ENCODE results near the gene RGS4. TPM values are rescaled to one million over a fixed set of nuclear protein-coding genes. Genes with fewer than 3 reads are reported as not detected.

The RGS4 gene
- total RNA-seq (2021) (not detected in 2 replicates), Bru-seq, nascent RNA (percentile 26 among the genes with signal in this experiment), BruChase-seq, experiment 1, labeled RNA remaining after a 2-hour chase (percentile 13 among the genes with signal in this experiment), BruChase-seq, experiment 2, labeled RNA remaining after a 6-hour chase (percentile 22 among the genes with signal in this experiment)
- long read RNA-seq, result 0 reads

DNA sequence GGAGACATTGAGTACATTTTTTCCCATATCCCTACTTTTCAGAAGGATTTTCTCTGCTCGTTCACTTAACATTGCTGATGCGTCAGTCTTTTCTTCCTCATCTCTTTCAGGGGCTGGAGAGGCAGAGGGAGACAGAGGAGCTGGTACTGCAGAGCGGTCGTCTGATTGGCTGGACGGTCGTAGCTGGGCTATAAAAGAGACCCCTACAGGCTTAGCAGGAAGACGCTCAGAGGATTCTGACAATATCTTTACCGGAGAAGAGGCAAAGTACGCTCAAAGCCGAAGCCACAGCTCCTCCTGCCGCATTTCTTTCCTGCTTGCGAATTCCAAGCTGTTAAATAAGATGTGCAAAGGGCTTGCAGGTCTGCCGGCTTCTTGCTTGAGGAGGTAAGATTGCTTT lies at the start of gene RGS4:
TSS of gene RGS4 (plus strand) at position 220 of the 400 bp plus-strand sequence. CDS start at position 344, 124 bp downstream.
- Histone ChIP-seq H3K4me1 (replicated peaks; ENCODE audit: insufficient read depth) (no peaks in the 10 kb centered on the region), H3K9me3 (ENCODE audit: insufficient read depth, low read depth) (no peaks in the 10 kb centered on the region), H3F3A (ENCODE audit: insufficient read depth, low read depth) (no peaks in the 10 kb centered on the region), H3K27me3 (ENCODE audit: insufficient read depth, low read depth) (no peaks in the 10 kb centered on the region), H3K4me2 (no peak within 1 kb of the TSS), H4K20me1 (ENCODE audit: insufficient read depth) (no peaks in the 10 kb centered on the region), H3K36me3 (ENCODE audit: low read depth) (no peaks in the 10 kb centered on the region), H2AFZ (peak within 1 kb of the TSS; percentile 4; the same call in 1 of the 2 replicates), H3K79me2 (ENCODE audit: low read depth) (no peaks in the 10 kb centered on the region), H3K27ac (no peak within 1 kb of the TSS), H3K4me3 (no peak within 1 kb of the TSS), H3K9me2 (ENCODE audit: insufficient read depth) (no peaks in the 10 kb centered on the region)
- POLR2A ChIA-PET (ENCODE audit: unreplicated experiment), result no interaction called here
- no peak for TF ChIP-seq EZH2 (IDR thresholded peaks at IDR 0.05; ENCODE audit: low read depth)
- no peak for TF ChIP-seq CTCF (conservative IDR thresholded peaks at IDR 0.05)
- no peak for DNase-seq
- intact Hi-C loops (cut with micrococcal nuclease; ENCODE audit: unreplicated experiment), result no loop called here
- BruUV-seq (replicated peaks), result no TSS peak
- CTCF ChIA-PET, result no interaction called here

GRCh38 chr1:163022129-163022528 lies 47.0 kb upstream of the RGS4 start:
- ChIA-PET CTCF (no interaction called here), POLR2A (ENCODE audit: unreplicated experiment) (no interaction called here)
- Histone ChIP-seq H3K9me2 (ENCODE audit: insufficient read depth) (no peaks in the 10 kb centered on the region; the same call in 1 of the 2 replicates), H3K27ac (no peak overlapping the region), H3K36me3 (ENCODE audit: low read depth) (no peaks in the 10 kb centered on the region), H2AFZ (no peak overlapping the region), H3K4me1 (replicated peaks; ENCODE audit: insufficient read depth) (no peaks in the 10 kb centered on the region), H3K4me3 (no peak overlapping the region), H3K4me2 (no peak overlapping the region), H3K79me2 (ENCODE audit: low read depth) (no peaks in the 10 kb centered on the region), H3F3A (ENCODE audit: insufficient read depth, low read depth) (no peaks in the 10 kb centered on the region), H3K9me3 (ENCODE audit: insufficient read depth, low read depth) (peaks cover 7% of the 10 kb centered on the region), H3K27me3 (ENCODE audit: insufficient read depth, low read depth) (no peaks in the 10 kb centered on the region), H4K20me1 (ENCODE audit: insufficient read depth) (no peaks in the 10 kb centered on the region)
- BruUV-seq (replicated peaks), result no TSS peak
- intact Hi-C loops (cut with micrococcal nuclease; ENCODE audit: unreplicated experiment), result no loop called here
- no peak for DNase-seq
- TF ChIP-seq EZH2 (IDR thresholded peaks at IDR 0.05; ENCODE audit: low read depth) (no peak), CTCF (conservative IDR thresholded peaks at IDR 0.05) (no peak)

DNA sequence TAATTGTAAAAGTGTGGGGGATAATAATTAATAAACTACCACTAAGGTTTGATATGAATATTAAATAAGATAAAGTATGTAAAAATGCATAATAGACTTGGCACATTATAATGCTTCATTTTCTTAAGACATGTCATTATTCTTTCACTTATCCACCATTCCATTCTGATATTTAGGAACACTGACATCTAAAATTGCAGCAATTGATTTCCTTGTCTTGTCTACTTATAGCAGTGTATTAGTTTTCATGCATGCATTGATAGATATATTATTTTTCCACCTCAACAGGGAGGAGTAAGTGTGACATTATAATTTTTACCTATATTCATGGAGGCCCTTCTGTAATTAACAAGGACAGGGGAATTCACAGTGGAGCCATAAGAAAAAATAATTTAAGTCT lies 41.6 kb upstream of the RGS4 start:
- H3K27me3 ChIP-seq (ENCODE audit: insufficient read depth, low read depth), result no peaks in the 10 kb centered on the region
- no peak overlapping the region for H3K4me2 ChIP-seq
- H3K79me2 ChIP-seq (ENCODE audit: low read depth), result no peaks in the 10 kb centered on the region
- no peaks in the 10 kb centered on the region for H3F3A ChIP-seq (ENCODE audit: insufficient read depth, low read depth)
- ChIA-PET POLR2A (ENCODE audit: unreplicated experiment) (no interaction called here), CTCF (no interaction called here)
- H2AFZ ChIP-seq, result peak overlapping the region; percentile 55; the same call in 1 of the 2 replicates
- BruUV-seq (replicated peaks), result no TSS peak
- no peaks in the 10 kb centered on the region for H4K20me1 ChIP-seq (ENCODE audit: insufficient read depth)
- H3K9me3 ChIP-seq (ENCODE audit: insufficient read depth, low read depth), result no peaks in the 10 kb centered on the region; the same call in 1 of the 2 replicates
- no peaks in the 10 kb centered on the region for H3K36me3 ChIP-seq (ENCODE audit: low read depth)
- H3K4me3 ChIP-seq, result no peak overlapping the region
- no peak overlapping the region for H3K27ac ChIP-seq
- no peaks in the 10 kb centered on the region for H3K4me1 ChIP-seq (replicated peaks; ENCODE audit: insufficient read depth)
- intact Hi-C loops (cut with micrococcal nuclease; ENCODE audit: unreplicated experiment), result no loop called here
- TF ChIP-seq CTCF (conservative IDR thresholded peaks at IDR 0.05), result no peak
- TF ChIP-seq EZH2 (IDR thresholded peaks at IDR 0.05; ENCODE audit: low read depth), result no peak
- no peak for DNase-seq
- H3K9me2 ChIP-seq (ENCODE audit: insufficient read depth), result no peaks in the 10 kb centered on the region
